Measurements from ENCODE around the gene TRHDE.
A peak's percentile ranks its signal among the peaks of the same experiment; 100 is the strongest.
"Not testable (repeated sequence)": the region's sequence is repeated elsewhere in the genome, so short reads cannot be mapped to it uniquely, and the experiment has no call there.

The TRHDE gene

GRCh38 chr12:72511906-72512305 is 239.7 kb downstream of the TRHDE start:
- no peak overlapping the region for H3K4me3 ChIP-seq (ENCODE audit: control insufficient read depth, low read depth, low read length)
- TF ChIP-seq CTCF (conservative IDR thresholded peaks at IDR 0.05; ENCODE audit: control insufficient read depth, insufficient read depth, low read depth, low read length) = no peak
- peak; percentile 5 for DNase-seq (ENCODE audit: low read depth)

- not testable (repeated sequence) for DNase-seq (ENCODE audit: low read depth); H3K4me3 ChIP-seq (ENCODE audit: control insufficient read depth, low read depth, low read length)
Observed at GRCh38 chr12:72520044-72520678, 248.0 kb downstream of the TRHDE start.

GRCh38 chr12:72521326-72521725 is 249.2 kb downstream of the TRHDE start:
- TF ChIP-seq CTCF (conservative IDR thresholded peaks at IDR 0.05; ENCODE audit: control insufficient read depth, insufficient read depth, low read depth, low read length) = no peak

GRCh38 chr12:72522411-72522810 is 250.2 kb downstream of the TRHDE start:
- no peak for DNase-seq (ENCODE audit: low read depth)
- H3K4me3 ChIP-seq (ENCODE audit: control insufficient read depth, low read depth, low read length) = no peak overlapping the region
- no peak for TF ChIP-seq CTCF (conservative IDR thresholded peaks at IDR 0.05; ENCODE audit: control insufficient read depth, insufficient read depth, low read depth, low read length)

More at GRCh38 chr12:72521326-72521725, 249.2 kb downstream of the TRHDE start:
- no peak overlapping the region for H3K4me3 ChIP-seq (ENCODE audit: control insufficient read depth, low read depth, low read length)
- DNase-seq (ENCODE audit: low read depth) = no peak

- H3K4me3 ChIP-seq (ENCODE audit: control insufficient read depth, low read depth, low read length) = no peak overlapping the region
- no peak for TF ChIP-seq CTCF (conservative IDR thresholded peaks at IDR 0.05; ENCODE audit: control insufficient read depth, insufficient read depth, low read depth, low read length)
- DNase-seq (ENCODE audit: low read depth) = no peak
Observed at GRCh38 chr12:72523754-72524153, 251.6 kb downstream of the TRHDE start.

GRCh38 chr12:72535212-72535990 is 263.2 kb downstream of the TRHDE start:
- no peak overlapping the region for H3K4me3 ChIP-seq (ENCODE audit: control insufficient read depth, low read depth, low read length)
- no peak for DNase-seq (ENCODE audit: low read depth)
- no peak for TF ChIP-seq CTCF (conservative IDR thresholded peaks at IDR 0.05; ENCODE audit: control insufficient read depth, insufficient read depth, low read depth, low read length)

- H3K4me3 ChIP-seq (ENCODE audit: control insufficient read depth, low read depth, low read length) = no peak overlapping the region
- no peak for TF ChIP-seq CTCF (conservative IDR thresholded peaks at IDR 0.05; ENCODE audit: control insufficient read depth, insufficient read depth, low read depth, low read length)
- no peak for DNase-seq (ENCODE audit: low read depth)
Observed at GRCh38 chr12:72540811-72541210, 268.6 kb downstream of the TRHDE start.

Data from fibroblast of mammary gland (primary cell).